HG03442 (cell line): ENCODE data around the gene GSG1L.
"Not testable (repeated sequence)": the region's sequence is repeated elsewhere in the genome, so short reads cannot be mapped to it uniquely, and the experiment has no call there.

Experiments
- ATAC-seq: cut with Tn5 transposase; IDR thresholded peaks from one replicate; pipeline ENCODE4 v1.9.1; 2021; ENCODE audit warnings: mild to moderate bottlenecking, moderate library complexity; ENCODE audit not compliant: unreplicated experiment

The GSG1L gene

GRCh38 chr16:27917949-27918348 lies 145.6 kb downstream of the GSG1L start:
- ATAC-seq = no peak

GRCh38 chr16:27911486-27911885 lies 152.0 kb downstream of the GSG1L start:
- no peak for ATAC-seq

GRCh38 chr16:27907457-27907972 lies 156.0 kb downstream of the GSG1L start:
- ATAC-seq = no peak

- no peak for ATAC-seq
These were observed 156.6 kb downstream of the GSG1L start for GRCh38 chr16:27906883-27907282.

GRCh38 chr16:27903046-27903655 lies 160.4 kb downstream of the GSG1L start:
- ATAC-seq = no peak

- ATAC-seq = no peak
These were observed 161.0 kb downstream of the GSG1L start for GRCh38 chr16:27902551-27902950.

- ATAC-seq = no peak
These were observed 161.6 kb downstream of the GSG1L start for GRCh38 chr16:27901956-27902355.

GRCh38 chr16:27899736-27900135 lies 163.8 kb downstream of the GSG1L start:
- ATAC-seq = no peak

GRCh38 chr16:27894386-27894785 lies 169.1 kb downstream of the GSG1L start:
- ATAC-seq = no peak

GRCh38 chr16:27892879-27893278 lies 170.6 kb downstream of the GSG1L start:
- ATAC-seq = no peak

- no peak for ATAC-seq
These were observed 172.6 kb downstream of the GSG1L start for GRCh38 chr16:27890866-27891265.

GRCh38 chr16:27890006-27890405 lies 173.5 kb downstream of the GSG1L start:
- ATAC-seq = no peak

GRCh38 chr16:27883576-27883975 lies 179.9 kb downstream of the GSG1L start:
- no peak for ATAC-seq

- no peak for ATAC-seq
These were observed 183.2 kb downstream of the GSG1L start for GRCh38 chr16:27880287-27880686.

- ATAC-seq = no peak
These were observed 183.8 kb downstream of the GSG1L start for GRCh38 chr16:27879601-27880247.

GRCh38 chr16:27872627-27873026 lies 190.9 kb downstream of the GSG1L start:
- not testable (repeated sequence) for ATAC-seq

GRCh38 chr16:27870116-27870798 lies 193.3 kb downstream of the GSG1L start:
- ATAC-seq = no peak

- no peak for ATAC-seq
These were observed 194.1 kb downstream of the GSG1L start for GRCh38 chr16:27869411-27869810.

GRCh38 chr16:27868180-27868579 lies 195.3 kb downstream of the GSG1L start:
- ATAC-seq = no peak

GRCh38 chr16:27867122-27868110 lies 196.1 kb downstream of the GSG1L start:
- peak; percentile 46 for ATAC-seq

- ATAC-seq = no peak
These were observed 200.1 kb downstream of the GSG1L start for GRCh38 chr16:27863377-27863776.
